ENCODE measurements around the gene PLCL2.

DNA sequence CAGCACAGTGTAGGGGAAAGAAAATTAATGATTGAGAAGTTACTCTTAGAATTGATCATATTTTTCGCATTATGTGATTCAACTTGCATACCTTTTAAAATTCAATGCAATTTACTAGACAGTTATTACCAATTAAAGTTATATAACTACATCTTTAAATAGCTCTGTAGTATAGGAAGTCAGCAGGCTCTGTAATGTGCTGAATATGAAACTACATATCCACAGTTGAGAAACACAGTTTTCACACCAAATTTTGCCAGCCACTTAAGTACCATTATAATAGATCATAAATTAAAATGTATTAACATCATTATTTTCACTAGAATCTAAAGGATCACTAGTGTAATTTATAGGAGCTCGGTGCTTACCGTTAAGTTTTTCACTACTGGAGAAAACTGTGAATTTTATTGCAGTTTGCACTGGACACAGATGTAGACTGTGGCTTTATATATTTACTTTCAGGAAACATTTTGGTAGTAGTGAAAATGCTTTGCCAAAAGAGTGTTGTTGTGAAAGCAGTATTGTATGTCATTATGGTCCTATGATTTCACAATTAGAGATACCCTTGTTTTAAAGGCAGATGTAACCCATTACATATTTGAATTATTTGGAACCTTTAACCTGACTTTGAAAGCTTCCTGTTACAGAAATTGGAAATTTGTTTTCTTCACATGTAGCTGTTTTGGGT is 113.6 kb downstream of the PLCL2 start:
- TF ChIP-seq, protein P1, sequence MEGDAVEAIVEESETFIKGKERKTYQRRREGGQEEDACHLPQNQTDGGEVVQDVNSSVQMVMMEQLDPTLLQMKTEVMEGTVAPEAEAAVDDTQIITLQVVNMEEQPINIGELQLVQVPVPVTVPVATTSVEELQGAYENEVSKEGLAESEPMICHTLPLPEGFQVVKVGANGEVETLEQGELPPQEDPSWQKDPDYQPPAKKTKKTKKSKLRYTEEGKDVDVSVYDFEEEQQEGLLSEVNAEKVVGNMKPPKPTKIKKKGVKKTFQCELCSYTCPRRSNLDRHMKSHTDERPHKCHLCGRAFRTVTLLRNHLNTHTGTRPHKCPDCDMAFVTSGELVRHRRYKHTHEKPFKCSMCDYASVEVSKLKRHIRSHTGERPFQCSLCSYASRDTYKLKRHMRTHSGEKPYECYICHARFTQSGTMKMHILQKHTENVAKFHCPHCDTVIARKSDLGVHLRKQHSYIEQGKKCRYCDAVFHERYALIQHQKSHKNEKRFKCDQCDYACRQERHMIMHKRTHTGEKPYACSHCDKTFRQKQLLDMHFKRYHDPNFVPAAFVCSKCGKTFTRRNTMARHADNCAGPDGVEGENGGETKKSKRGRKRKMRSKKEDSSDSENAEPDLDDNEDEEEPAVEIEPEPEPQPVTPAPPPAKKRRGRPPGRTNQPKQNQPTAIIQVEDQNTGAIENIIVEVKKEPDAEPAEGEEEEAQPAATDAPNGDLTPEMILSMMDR (IDR thresholded peaks at IDR 0.05), result no peak
- no peak for TF ChIP-seq POLR2A (IDR thresholded peaks at IDR 0.05)
